Body of pancreas (tissue), 4 donors: Measurements from ENCODE around the gene VPS26C. TPM values are rescaled to one million over a fixed set of nuclear protein-coding genes. Genes with fewer than 3 reads are reported as not detected.
"Not testable (repeated sequence)": the region's sequence is repeated elsewhere in the genome, so short reads cannot be mapped to it uniquely, and the experiment has no call there.

Experiments
- ATAC-seq: fragments of 150-250 bp; one replicate; pipeline ENCODE4 v1.9.1; 2016
- DNase-seq, 4 donors: peaks; one replicate each; pipeline ENCODE4 v3.0.0-alpha.2; 2019
- H3K27ac ChIP-seq, 4 donors: fragments of 200-600 bp; sonication (generic); 1 replicate in 3 of 4; 2 replicates in 1 of 4; pipeline versions ENCODE4 v1.5.1 to v1.6.1; 2016 to 2019; ENCODE audit warnings: mild to moderate bottlenecking in 1 of 4, mixed read lengths in 1 of 4, moderate library complexity in 1 of 4
- H3K27me3 ChIP-seq, 2 donors: fragments of 200-600 bp; sonication (generic); one replicate each; pipeline ENCODE4 v1.6.0; 2016; ENCODE audit warnings: mild to moderate bottlenecking in 1 of 2
- H3K36me3 ChIP-seq, 2 donors: fragments of 200-600 bp; sonication (generic); replicated peaks in 1 of 2; 2 replicates each; pipeline ENCODE4 v1.5.1; 2016; ENCODE audit warnings: low read depth in 2 of 2; ENCODE audit not compliant: insufficient read depth in 1 of 2
- H3K4me1 ChIP-seq: fragments of 200-600 bp; sonication (generic); one replicate; pipeline ENCODE4 v1.6.0; 2016
- H3K4me3 ChIP-seq, 2 donors: fragments of 200-600 bp; sonication (generic); 1 replicate in 1 of 2; 2 replicates in 1 of 2; pipeline ENCODE4 v1.5.1; 2016 to 2019
- H3K9me3 ChIP-seq, 3 donors: fragments of 200-600 bp; sonication (generic); 1 replicate in 2 of 3; 2 replicates in 1 of 3; pipeline ENCODE4 v1.5.1; 2016
- POLR2A ChIP-seq, 3 donors: fragments of 450-650 bp; IDR thresholded peaks; one replicate each; pipeline ENCODE4 v1.6.1; 2016; ENCODE audit warnings: antibody characterized with exemption in 3 of 3, mild to moderate bottlenecking in 2 of 3
- WGBS, 2 donors: methylation state at CpG; one replicate each; pipeline ENCODE4 v1.1.5; 2017; 5-methylcytosine and 5-hydroxymethylcytosine counted together
- intact Hi-C: fragments of 100-400 bp; cut with DNase I; formaldehyde crosslinking; loops from one replicate; pipeline ENCODE4 v1.15.1; 2023
- total RNA-seq, 2 donors: library from RNA; depleted of rRNA; stranded (reverse); fragments of >200 nt; gene quantifications; one replicate each; pipeline ENCODE4 v1.1.0, GENCODE V29; 2016
- TF ChIP-seq, protein P1 (sequence below), 7 experiments: fragments of 450-650 bp in 4 of 7; fragments of 200-600 bp in 3 of 7; sonication (generic) in 3 of 7; IDR thresholded peaks; one replicate each; pipeline ENCODE4 v1.5.1; 2016 to 2019; ENCODE audit warnings: antibody characterized with exemption in 7 of 7

The VPS26C gene
- 10 to 100 TPM; 29.3 to 34.3 TPM for total RNA-seq

DNA sequence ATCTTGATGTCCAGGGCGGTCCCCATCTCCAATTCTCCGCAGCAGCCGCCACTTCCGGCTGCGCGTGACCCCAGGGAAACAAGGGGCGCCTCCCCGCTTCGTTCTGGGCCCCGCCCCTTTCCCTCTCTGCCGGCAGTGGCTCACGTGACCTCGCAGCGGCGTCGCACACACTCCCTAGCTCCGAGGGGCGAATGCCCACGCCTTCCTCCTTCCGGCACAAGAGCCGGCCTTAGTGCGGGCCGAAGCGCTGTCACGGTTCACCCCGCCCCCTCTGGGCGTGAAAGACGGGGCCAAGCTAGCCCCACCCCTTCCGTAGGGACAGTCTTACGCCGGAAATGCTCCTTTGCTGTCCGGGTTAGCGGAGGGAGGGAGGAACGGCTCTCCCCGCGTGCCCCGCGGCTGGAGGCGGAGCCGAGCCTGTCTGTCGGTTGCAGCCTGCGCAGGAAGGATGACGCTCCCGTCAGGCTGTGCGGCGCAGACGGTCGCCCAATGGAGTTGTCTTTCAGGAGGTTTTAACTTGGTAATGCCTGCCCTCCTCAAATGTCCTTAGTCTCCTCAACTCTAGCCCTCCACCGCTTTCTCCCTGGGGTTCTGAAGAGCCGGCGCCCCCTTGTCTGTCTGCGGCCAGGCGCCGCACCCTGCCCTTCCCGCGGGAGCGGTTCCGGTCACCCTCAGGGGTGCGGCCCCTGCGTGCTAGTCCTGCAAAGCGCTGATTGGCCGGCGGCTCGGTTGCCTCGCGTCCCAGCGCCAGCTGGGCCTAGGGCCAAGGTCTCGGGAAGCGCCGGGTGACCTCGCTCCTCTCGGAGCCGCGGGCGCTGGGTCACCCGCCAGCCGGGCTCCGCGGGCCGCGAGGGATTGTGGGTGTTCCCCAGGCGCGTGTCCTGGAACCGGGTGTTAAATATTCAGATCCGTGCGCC, at the start of gene VPS26C:
TSS of gene VPS26C (minus strand) at position 66 of the 917 bp plus-strand sequence. CDS start at position 26, 40 bp downstream.
- intact Hi-C loops = no loop called here
- peaks cover 25% of the 10 kb centered on the region for H3K4me1 ChIP-seq
- H3K36me3 ChIP-seq = no peaks in the 10 kb centered on the region
- H3K27ac ChIP-seq = peak within 1 kb of the TSS; percentile 83 to 99 (median 94)
- ATAC-seq = peak; percentile 90
- no peaks in the 10 kb centered on the region for H3K9me3 ChIP-seq
- peak; percentile 98 to 99 (median 98) for DNase-seq
- H3K4me3 ChIP-seq = peak within 1 kb of the TSS; percentile 62 to 87
- 0% methylated on average over 4 to 84 of the region's 86 CpGs for WGBS, 2 donors
- H3K27me3 ChIP-seq = no peaks in the 10 kb centered on the region
- TF ChIP-seq, protein P1, sequence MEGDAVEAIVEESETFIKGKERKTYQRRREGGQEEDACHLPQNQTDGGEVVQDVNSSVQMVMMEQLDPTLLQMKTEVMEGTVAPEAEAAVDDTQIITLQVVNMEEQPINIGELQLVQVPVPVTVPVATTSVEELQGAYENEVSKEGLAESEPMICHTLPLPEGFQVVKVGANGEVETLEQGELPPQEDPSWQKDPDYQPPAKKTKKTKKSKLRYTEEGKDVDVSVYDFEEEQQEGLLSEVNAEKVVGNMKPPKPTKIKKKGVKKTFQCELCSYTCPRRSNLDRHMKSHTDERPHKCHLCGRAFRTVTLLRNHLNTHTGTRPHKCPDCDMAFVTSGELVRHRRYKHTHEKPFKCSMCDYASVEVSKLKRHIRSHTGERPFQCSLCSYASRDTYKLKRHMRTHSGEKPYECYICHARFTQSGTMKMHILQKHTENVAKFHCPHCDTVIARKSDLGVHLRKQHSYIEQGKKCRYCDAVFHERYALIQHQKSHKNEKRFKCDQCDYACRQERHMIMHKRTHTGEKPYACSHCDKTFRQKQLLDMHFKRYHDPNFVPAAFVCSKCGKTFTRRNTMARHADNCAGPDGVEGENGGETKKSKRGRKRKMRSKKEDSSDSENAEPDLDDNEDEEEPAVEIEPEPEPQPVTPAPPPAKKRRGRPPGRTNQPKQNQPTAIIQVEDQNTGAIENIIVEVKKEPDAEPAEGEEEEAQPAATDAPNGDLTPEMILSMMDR (IDR thresholded peaks at IDR 0.05) = peak in 1 of 7 experiments; percentile 13
- TF ChIP-seq POLR2A (IDR thresholded peaks at IDR 0.05) = peak; percentile 87 to 97 (median 96)

DNA sequence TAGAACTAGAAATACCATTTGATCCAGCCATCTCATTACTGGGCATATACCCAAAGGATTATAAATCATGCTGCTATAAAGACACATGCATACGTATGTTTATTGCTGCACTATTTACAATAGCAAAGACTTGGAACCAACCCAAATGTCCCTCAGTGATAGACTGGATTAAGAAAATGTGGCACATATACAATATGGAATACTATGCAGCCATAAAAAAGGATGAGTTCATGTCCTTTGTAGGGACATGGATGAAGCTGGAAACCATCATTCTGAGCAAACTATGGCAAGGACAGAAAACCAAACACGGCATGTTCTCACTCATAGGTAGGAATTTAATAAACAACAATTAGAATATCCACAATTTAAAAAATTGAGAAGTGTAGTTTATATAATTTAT, 48.9 kb upstream of the VPS26C start:
- H3K4me3 ChIP-seq, H3K27ac ChIP-seq, intact Hi-C loops, H3K36me3 ChIP-seq, H3K4me1 ChIP-seq, H3K27me3 ChIP-seq, DNase-seq, ATAC-seq, H3K9me3 ChIP-seq: not testable (repeated sequence)
- WGBS, 2 donors = 54 to 61% methylated on average over 2 of the region's 2 CpGs

DNA sequence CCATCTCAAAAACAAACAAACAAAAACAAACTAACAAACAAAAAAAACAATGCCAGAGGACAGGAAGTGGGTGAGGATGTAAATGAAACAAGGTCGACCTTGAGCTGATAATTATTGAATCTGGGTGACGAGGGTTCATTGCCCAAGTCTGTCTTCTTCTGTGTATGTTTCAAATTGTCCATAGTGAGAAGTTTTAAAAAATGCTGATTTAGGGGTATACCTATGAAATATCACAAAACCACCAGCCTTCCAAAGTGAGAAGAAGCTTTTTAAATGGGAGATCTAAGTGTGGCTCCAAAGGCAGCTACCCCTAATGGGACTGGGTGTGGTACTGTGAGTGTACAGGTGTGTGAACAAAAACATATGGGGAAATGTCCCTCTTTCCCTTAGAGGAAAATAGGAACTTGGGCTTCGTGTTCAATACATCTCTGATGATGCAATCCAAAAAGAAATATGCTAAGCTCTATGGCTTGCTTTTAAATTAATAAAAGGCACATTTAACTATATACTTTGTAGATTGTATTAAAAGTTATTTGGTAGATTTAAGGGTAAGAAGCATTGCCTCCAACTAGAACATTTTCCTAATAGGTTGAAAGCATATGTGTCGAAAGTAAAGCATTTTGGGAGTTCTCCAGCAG, 33.1 kb upstream of the VPS26C start:
- H3K36me3 ChIP-seq = no peaks in the 10 kb centered on the region
- ATAC-seq = no peak
- no peaks in the 10 kb centered on the region for H3K4me1 ChIP-seq
- no peak overlapping the region for H3K4me3 ChIP-seq
- DNase-seq = no peak
- 59 to 65% methylated on average over 4 of the region's 4 CpGs for WGBS, 2 donors
- H3K27ac ChIP-seq = no peak overlapping the region
- TF ChIP-seq, protein P1 (IDR thresholded peaks at IDR 0.05) = no peak
- TF ChIP-seq POLR2A (IDR thresholded peaks at IDR 0.05) = no peak
- no peaks in the 10 kb centered on the region for H3K9me3 ChIP-seq
- intact Hi-C loops = no loop called here
- H3K27me3 ChIP-seq = no peaks in the 10 kb centered on the region

DNA sequence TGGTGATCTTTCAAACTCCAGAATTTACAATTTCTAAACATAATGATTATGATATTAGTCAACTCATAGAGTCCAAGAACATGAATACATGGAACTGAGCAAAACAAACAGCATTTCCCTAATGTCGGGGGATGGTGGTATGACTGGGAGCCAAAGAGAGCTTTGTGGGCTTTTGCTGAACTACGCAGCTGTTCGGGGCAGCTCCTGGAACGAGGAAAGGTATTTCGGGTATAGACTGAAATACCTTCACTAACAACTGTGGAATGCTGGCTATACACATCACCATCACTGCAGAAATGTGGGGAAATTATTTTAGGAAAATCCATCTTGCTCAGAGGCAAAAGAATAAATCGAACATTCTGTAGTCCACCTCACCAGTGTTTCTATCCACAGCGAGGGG, 30.2 kb upstream of the VPS26C start:
- ATAC-seq = no peak
- 62 to 65% methylated on average over 7 of the region's 7 CpGs for WGBS, 2 donors

DNA sequence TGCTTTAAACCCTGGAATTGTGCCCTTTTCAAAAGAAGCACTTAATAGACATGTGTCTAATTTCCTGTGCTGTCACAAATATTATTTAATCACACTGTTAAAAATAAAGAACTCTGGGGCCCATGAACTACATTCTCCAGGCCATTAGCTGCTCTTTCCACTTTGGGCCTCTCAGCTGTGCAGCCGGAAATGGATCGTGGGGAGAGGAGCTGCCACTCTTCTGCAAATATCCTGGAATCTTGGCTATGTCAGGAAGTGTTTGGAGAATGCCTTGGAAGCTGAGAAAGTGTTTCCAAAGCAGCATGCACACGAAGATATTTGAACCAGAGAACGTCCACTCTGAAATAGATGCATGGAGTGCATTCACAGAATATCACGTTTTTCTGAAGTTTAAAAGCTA, 27.5 kb upstream of the VPS26C start:
- no peak for ATAC-seq
- H3K9me3 ChIP-seq = no peaks in the 10 kb centered on the region
- H3K27ac ChIP-seq = no peak overlapping the region
- H3K4me3 ChIP-seq = no peak overlapping the region
- 62 to 68% methylated on average over 5 of the region's 5 CpGs for WGBS, 2 donors
- no peaks in the 10 kb centered on the region for H3K27me3 ChIP-seq
- TF ChIP-seq, protein P1 (IDR thresholded peaks at IDR 0.05) = no peak
- no peak for TF ChIP-seq POLR2A (IDR thresholded peaks at IDR 0.05)
- H3K4me1 ChIP-seq = no peaks in the 10 kb centered on the region
- intact Hi-C loops = no loop called here
- no peak for DNase-seq
- no peaks in the 10 kb centered on the region for H3K36me3 ChIP-seq

More for the DNA sequence above, 30.2 kb upstream of the VPS26C start:
- no peak overlapping the region for H3K4me3 ChIP-seq
- no peaks in the 10 kb centered on the region for H3K36me3 ChIP-seq
- intact Hi-C loops = no loop called here
- H3K4me1 ChIP-seq = no peaks in the 10 kb centered on the region
- H3K9me3 ChIP-seq = no peaks in the 10 kb centered on the region
- no peak overlapping the region for H3K27ac ChIP-seq
- no peaks in the 10 kb centered on the region for H3K27me3 ChIP-seq
- DNase-seq = no peak
- no peak for TF ChIP-seq POLR2A (IDR thresholded peaks at IDR 0.05)
- TF ChIP-seq, protein P1 (IDR thresholded peaks at IDR 0.05) = no peak
